ENCODE data around the gene KCNC3.

Gene KCNC3

GRCh38 chr19:50328224-50328872, 829 bp downstream of the KCNC3 start:
- DNase-seq (ENCODE audit: extremely low read depth in 1 of 2, low read depth in 1 of 2), result no peak

- no peak for DNase-seq (ENCODE audit: extremely low read depth in 1 of 2, low read depth in 1 of 2)
Observed at GRCh38 chr19:50327461-50328223, 1.5 kb downstream of the KCNC3 start.

GRCh38 chr19:50327013-50327412, 2.2 kb downstream of the KCNC3 start:
- no peak for DNase-seq (ENCODE audit: extremely low read depth in 1 of 2, low read depth in 1 of 2)

DNA sequence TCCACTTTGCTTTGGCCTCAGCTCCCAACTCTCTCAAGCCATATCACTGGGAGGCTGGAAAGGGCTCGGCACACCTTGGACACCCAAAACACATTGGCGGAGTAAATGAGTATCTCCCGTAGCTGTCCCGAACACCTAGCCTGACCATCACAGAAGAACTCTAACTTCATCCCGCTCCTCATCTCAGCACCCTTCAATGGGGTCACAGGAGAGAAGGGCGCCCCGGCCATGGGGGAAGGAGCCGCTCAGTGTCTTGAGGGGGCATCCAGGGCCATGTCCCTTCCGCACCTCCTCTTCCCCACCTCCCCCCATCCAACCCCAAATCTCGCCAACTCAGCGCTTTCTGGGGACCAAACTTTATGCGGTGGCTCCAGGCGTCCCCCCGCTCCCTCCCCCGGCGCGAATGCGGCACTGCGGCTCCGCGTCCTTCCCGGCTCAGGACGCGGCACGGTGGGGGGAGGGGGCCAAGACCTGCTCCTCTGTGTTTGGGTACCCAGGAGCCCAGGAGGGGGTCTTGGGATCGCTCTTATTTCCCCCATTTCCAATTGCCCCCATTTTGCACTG, 3.0 kb downstream of the KCNC3 start:
- DNase-seq (ENCODE audit: extremely low read depth in 1 of 2, low read depth in 1 of 2), result no peak

DNA sequence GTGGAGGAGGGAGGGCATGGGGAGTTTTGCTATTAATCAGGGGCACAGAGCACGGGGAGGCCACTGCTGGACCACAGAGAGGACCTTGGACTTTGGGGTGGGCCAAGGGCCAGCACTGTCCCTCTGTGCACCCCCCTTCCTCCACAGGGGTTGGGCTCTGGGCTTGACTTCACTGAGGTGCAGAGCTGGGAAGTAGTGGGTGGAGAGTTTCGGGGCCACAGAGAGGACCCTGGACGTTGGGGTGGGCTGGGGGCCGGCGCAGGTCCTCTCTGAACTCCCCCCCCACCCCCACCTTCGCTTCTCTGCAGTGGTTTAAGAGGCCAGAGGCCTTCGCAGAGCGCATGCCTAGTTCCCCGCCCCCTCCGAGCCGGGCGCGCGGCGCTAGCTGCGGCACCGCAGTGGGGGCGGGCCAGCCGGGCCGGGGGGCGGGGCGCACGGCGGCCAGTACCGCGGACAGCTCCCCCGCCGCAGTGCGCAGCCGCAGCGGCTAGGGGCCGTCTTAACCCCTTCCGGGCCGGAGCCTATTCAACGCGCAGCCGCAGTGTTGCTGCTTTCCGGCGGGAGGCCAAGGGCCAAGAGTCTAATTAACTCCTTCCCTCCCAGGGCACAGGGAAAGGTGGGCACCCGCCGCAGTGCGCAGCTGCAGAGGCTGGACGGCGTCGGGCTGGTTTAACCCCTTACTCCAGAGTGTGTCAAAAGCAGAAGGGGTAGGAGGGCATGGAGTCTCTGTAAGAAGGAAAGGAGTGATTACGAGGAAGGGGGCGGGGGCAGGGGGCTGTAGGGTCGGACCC, 3.7 kb downstream of the KCNC3 start:
- DNase-seq (ENCODE audit: extremely low read depth in 1 of 2, low read depth in 1 of 2), result peak in 1 of 2 donors; percentile 53

- no peak for DNase-seq (ENCODE audit: extremely low read depth in 1 of 2, low read depth in 1 of 2)
Observed at GRCh38 chr19:50324331-50324730, 4.8 kb downstream of the KCNC3 start.

GRCh38 chr19:50323782-50324133, 5.4 kb downstream of the KCNC3 start:
- no peak for DNase-seq (ENCODE audit: extremely low read depth in 1 of 2, low read depth in 1 of 2)

- no peak for DNase-seq (ENCODE audit: extremely low read depth in 1 of 2, low read depth in 1 of 2)
Observed at GRCh38 chr19:50322931-50323781, 6.0 kb downstream of the KCNC3 start.

DNA sequence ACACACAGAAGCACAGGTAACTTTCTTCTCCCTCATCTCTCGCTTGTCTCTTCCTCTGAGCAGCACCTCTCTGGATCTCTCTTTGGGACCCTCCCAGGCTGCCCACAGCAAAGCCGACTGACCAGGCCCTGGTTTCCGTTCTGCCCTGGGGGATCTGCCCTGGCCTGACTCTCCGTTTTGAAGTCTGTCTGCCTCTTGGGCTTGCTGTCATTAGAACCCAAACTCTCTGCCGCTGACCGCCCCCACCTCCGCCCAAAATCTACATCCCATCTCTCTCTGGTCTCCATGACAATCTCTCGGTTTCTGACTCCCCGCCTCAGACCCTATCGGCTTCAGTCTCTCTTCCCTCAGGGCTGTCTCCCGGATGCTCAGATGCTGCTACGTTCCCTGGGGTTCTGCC, 6.9 kb downstream of the KCNC3 start:
- no peak for DNase-seq (ENCODE audit: extremely low read depth in 1 of 2, low read depth in 1 of 2)

DNA sequence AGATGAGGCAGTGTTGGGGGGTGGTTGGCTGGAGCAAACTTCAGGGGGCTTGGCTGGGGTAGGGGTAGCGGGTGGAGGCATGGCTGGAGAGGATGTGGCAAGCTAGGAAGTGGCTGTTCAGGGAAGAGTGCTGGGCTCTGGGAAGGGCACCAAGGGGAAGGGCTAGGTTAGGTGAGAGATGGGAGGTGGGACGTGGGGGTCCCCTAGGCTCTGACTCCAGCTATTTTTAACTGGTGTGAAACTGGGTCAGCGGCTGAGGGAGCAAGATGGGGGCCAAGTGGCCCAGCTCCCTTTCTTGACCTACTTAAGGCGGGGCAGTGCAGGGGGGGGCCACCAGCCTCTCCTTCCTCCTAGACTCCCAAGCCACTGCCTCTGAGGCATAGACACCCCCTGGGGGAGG, 7.3 kb downstream of the KCNC3 start:
- DNase-seq (ENCODE audit: extremely low read depth in 1 of 2, low read depth in 1 of 2), result no peak

DNA sequence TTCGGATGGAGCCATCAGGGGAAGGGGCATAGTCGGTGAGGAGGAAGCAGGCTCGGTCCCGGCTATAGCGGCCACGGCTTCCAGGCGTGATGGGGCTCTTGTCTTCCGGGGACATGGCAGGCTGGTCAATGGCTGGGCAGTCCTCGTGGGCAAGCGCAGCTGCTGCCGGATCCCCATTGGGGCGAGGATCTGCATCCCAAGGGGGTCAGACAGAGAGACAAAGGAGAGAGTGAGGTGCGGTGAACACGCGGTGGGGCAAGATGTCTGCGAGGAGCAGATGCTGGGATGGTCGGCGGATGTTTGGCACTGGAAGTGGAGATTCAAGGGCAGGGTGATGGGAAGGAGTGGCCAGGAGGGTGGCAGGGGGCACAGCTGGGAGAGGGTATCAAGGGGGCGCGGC, 8.6 kb downstream of the KCNC3 start:
- no peak for DNase-seq (ENCODE audit: extremely low read depth in 1 of 2, low read depth in 1 of 2)

GRCh38 chr19:50320051-50320450, 9.1 kb downstream of the KCNC3 start:
- no peak for DNase-seq (ENCODE audit: extremely low read depth in 1 of 2, low read depth in 1 of 2)

DNA sequence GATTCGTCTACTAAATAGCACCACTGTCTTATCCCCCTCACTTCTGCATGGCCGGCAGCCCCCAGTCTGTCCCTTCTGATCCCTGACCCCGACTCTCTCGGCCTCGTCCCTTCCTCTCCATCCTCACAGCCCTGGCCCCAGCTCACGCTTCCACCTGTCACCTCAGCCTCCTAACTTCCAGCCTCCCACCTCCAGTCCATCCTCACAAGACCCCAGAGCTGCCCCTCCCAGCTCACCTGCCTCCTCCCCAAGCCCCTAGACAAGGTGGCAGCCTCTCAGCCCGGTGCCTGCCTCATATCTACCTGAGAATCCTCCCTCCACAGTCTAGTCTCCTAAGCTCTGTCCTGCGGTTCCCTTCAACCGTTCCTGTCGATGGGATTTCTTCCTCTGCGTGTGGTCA, 10.0 kb downstream of the KCNC3 start:
- DNase-seq (ENCODE audit: extremely low read depth in 1 of 2, low read depth in 1 of 2), result no peak

GRCh38 chr19:50318438-50318837, 10.7 kb downstream of the KCNC3 start:
- DNase-seq (ENCODE audit: extremely low read depth in 1 of 2, low read depth in 1 of 2), result no peak

DNA sequence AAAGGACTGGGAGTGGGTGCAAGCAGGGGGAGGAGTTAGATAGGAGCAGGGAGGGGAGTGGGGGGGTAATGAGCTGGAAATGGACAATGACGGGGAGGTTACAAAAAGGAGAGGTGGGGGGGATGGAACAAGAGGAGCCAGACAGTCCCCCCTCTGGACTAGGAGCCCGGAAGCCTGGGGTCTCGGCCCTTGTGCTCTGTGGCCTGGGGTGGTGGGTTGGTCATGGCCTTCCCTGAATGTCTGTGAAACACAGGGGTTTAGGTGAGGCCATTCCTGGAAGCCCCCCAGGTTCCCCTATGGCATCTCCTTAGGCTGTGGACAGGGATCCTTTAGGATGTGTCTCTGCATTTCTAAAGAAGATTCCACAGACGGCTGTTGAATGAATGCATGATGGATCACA, 12.1 kb downstream of the KCNC3 start:
- no peak for DNase-seq (ENCODE audit: extremely low read depth in 1 of 2, low read depth in 1 of 2)

- no peak for DNase-seq (ENCODE audit: extremely low read depth in 1 of 2, low read depth in 1 of 2)
Observed at GRCh38 chr19:50315773-50316448, 13.3 kb downstream of the KCNC3 start.

GRCh38 chr19:50314724-50315708, 14.2 kb downstream of the KCNC3 start:
- no peak for DNase-seq (ENCODE audit: extremely low read depth in 1 of 2, low read depth in 1 of 2)

GRCh38 chr19:50313812-50314536, 15.2 kb downstream of the KCNC3 start:
- no peak for DNase-seq (ENCODE audit: extremely low read depth in 1 of 2, low read depth in 1 of 2)
